Brain microvascular endothelial cell (primary cell): ENCODE results near the gene ELMO1.

Source experiments
- DNase-seq: peaks from one replicate; pipeline ENCODE4 v3.0.0-alpha.2; 2020
- H3K27ac ChIP-seq: fragments of 250-450 bp; sonication (Bioruptor Pico); 2 replicates; pipeline ENCODE4 v1.5.1; 2020; ENCODE audit warnings: mild to moderate bottlenecking, moderate library complexity
- H3K27me3 ChIP-seq: fragments of 250-450 bp; sonication (Bioruptor Pico); replicated peaks from 2 replicates; pipeline ENCODE4 v1.5.1; 2020; ENCODE audit warnings: mild to moderate bottlenecking
- H3K36me3 ChIP-seq: fragments of 250-450 bp; sonication (Bioruptor Pico); replicated peaks from 2 replicates; pipeline ENCODE4 v1.5.1; 2020; ENCODE audit warnings: mild to moderate bottlenecking
- H3K4me3 ChIP-seq: 2 replicates; pipeline ENCODE4 v1.5.1; 2011; ENCODE audit warnings: low read depth, mild to moderate bottlenecking, control low read depth, low read length, moderate library complexity
- in situ Hi-C: cut with HindIII; loops from 2 replicates; pipeline ENCODE4 v1.10.0; 2017; ENCODE audit warnings: low sequenced_read_pairs, low pct_ligation_motif_present
- TF ChIP-seq, protein P1 (sequence below): IDR thresholded peaks from 2 replicates; pipeline ENCODE4 v1.5.1; 2011; ENCODE audit warnings: low read depth, mild to moderate bottlenecking, moderate library complexity, low read length, control low read depth, inconsistent platforms; ENCODE audit errors: missing control alignments

ELMO1 gene

DNA sequence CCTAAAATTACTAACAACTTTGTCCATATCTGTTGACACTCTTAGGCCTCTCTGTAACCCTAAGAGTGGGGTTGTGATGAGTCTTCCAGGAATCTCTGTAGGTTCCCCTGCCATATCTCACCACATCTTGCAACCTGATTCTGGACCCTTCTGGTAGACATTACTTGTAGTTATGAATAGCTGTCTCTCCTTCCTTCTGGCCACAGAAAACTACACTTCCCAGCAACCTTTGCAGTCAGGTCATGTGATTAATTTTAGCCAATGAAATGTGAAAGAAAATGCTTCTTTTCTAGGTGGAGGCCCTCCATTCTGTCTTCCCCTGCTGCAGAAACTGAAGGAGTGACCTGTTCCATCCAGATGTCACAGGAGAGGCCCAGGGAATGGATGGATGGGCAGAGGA is 576.8 kb downstream of the ELMO1 start:
- Histone ChIP-seq H3K4me3 (no peak overlapping the region), H3K27me3 (no peaks in the 10 kb centered on the region), H3K36me3 (no peaks in the 10 kb centered on the region), H3K27ac (no peak overlapping the region)
- in situ Hi-C loops = no loop called here
- TF ChIP-seq, protein P1, sequence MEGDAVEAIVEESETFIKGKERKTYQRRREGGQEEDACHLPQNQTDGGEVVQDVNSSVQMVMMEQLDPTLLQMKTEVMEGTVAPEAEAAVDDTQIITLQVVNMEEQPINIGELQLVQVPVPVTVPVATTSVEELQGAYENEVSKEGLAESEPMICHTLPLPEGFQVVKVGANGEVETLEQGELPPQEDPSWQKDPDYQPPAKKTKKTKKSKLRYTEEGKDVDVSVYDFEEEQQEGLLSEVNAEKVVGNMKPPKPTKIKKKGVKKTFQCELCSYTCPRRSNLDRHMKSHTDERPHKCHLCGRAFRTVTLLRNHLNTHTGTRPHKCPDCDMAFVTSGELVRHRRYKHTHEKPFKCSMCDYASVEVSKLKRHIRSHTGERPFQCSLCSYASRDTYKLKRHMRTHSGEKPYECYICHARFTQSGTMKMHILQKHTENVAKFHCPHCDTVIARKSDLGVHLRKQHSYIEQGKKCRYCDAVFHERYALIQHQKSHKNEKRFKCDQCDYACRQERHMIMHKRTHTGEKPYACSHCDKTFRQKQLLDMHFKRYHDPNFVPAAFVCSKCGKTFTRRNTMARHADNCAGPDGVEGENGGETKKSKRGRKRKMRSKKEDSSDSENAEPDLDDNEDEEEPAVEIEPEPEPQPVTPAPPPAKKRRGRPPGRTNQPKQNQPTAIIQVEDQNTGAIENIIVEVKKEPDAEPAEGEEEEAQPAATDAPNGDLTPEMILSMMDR = no peak
- no peak for DNase-seq

DNA sequence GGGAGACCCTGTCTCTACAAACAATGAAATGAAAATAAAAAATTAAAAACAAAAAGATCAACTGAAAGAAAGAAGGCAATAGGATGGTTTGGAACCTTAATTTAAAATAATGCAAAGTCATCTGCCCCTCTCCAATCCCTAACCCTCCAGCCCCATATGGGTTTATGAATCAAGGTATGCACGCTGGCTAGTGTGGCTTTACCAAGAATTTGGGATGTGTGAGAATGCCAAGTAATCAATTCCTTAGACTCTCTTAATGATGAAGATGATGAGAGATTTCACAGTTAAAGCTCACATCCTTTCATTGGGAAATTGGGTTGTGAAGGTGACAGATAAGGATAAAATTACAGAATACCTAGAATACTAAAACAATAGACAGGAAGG is 577.3 kb downstream of the ELMO1 start:
- TF ChIP-seq, protein P1 = no peak
- no peak for DNase-seq
- no peaks in the 10 kb centered on the region for H3K36me3 ChIP-seq
- no peak overlapping the region for H3K4me3 ChIP-seq
- H3K27me3 ChIP-seq = no peaks in the 10 kb centered on the region
- no peak overlapping the region for H3K27ac ChIP-seq
- in situ Hi-C loops = no loop called here

DNA sequence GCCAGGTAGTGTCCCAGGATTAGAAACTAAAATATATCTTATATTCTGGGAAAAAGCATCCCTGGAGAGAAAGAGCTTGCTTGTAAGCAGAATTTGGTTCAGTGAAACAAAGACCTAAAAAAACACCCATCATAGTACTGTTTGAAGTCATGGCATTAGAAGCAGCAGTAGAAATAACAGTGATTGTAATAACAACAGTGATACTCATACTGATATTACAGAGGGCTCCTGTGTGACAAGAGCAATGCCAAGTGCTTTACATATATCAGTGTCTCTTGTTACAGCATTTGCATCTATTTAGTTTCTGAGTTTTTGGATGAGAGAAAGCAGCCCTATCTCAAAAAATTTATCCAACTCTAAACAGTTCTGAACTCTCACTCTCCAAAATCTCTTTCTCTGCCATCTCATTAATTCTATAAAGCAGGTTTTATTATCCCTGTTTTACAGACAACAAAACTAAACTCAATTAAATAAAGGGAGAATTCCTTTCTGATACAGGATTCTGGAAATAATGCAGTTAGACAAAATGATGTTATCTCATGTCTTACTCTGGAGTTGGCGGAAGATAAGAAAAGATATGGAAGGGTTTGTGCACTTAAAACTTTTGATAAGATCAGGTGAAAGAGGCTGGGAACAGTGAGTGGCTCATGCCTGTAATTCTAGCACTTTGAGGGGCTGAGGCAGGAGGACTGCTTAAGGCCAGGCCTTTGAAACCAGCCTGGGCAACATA is 577.9 kb downstream of the ELMO1 start:
- no peaks in the 10 kb centered on the region for H3K27me3 ChIP-seq

DNA sequence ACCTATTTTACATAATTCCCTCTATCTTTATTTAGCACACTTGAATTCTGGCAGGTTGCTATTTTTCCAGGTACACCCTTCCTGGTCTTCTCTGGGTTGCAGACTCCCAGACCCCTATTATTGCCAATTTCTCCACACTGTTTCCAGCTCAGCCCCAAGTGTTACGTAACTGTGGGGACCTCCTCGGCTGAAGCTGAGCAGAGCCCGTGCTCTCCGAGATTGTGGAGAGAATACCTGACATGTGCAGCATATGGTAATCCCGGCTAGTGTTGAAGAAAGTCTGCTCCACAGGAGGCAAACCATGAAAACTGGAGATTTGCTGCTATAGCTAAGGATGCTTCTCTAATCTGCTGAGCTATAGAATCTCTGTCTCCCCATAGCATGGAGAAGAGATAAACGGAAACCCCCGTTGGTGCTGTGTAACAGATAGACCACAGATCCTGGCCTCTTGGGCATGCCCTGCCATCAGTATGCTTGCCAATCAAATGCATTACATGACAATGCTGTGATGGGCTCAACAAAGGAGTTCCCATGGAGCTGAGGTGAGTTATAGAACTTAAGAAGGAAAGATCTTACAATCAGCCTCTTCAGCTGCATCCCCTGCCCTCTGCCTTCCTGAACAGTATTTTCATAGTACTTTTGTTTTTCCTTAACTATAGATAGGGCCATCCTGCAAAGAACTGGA is 579.8 kb downstream of the ELMO1 start:
- no peak for DNase-seq
- in situ Hi-C loops = no loop called here
- Histone ChIP-seq H3K36me3 (no peaks in the 10 kb centered on the region), H3K4me3 (no peak overlapping the region), H3K27me3 (no peaks in the 10 kb centered on the region), H3K27ac (no peak overlapping the region)
- TF ChIP-seq, protein P1 = no peak

More for the DNA sequence above, 577.9 kb downstream of the ELMO1 start:
- in situ Hi-C loops = no loop called here
- no peak overlapping the region for H3K4me3 ChIP-seq
- TF ChIP-seq, protein P1 = no peak
- DNase-seq = no peak
- no peaks in the 10 kb centered on the region for H3K36me3 ChIP-seq
- no peak overlapping the region for H3K27ac ChIP-seq

DNA sequence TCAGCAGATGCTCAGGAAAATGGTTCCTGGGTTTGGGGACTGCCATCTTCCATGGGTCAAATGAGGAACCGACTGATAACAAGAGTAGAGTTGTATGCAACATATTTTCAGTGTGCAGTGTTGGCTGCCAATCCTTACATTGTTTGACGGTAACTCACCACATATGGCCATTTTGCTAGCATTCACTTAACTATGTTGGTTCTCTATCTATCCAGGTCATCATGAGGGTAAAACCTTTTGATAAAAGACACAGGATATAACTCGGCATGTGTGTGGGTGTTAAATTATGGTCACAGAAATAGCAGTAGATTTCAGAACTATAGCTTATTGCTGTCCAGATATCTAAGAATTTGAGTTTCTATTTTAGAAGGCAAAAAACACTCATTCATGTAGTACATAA is 583.6 kb downstream of the ELMO1 start:
- no peak for DNase-seq
- no peak overlapping the region for H3K27ac ChIP-seq
- in situ Hi-C loops = no loop called here
- TF ChIP-seq, protein P1 = no peak
- H3K4me3 ChIP-seq = no peak overlapping the region
- no peaks in the 10 kb centered on the region for H3K27me3 ChIP-seq
- H3K36me3 ChIP-seq = no peaks in the 10 kb centered on the region
